GM21367 (cell line): Measurements from ENCODE around the gene NDUFS4.
A peak's percentile ranks its signal among the peaks of the same experiment; 100 is the strongest.
"Not testable (repeated sequence)": the region's sequence is repeated elsewhere in the genome, so short reads cannot be mapped to it uniquely, and the experiment has no call there.

Source experiments
- ATAC-seq: cut with Tn5 transposase; IDR thresholded peaks from one replicate; pipeline ENCODE4 v1.9.1; 2021; ENCODE audit not compliant: unreplicated experiment

The NDUFS4 gene

GRCh38 chr5:53560506-53561191, at the start of gene NDUFS4:
Gene NDUFS4 (plus strand): TSS chr5:53560639. CDS start chr5:53560663, 24 bp downstream.
- ATAC-seq: peak; percentile 85

DNA sequence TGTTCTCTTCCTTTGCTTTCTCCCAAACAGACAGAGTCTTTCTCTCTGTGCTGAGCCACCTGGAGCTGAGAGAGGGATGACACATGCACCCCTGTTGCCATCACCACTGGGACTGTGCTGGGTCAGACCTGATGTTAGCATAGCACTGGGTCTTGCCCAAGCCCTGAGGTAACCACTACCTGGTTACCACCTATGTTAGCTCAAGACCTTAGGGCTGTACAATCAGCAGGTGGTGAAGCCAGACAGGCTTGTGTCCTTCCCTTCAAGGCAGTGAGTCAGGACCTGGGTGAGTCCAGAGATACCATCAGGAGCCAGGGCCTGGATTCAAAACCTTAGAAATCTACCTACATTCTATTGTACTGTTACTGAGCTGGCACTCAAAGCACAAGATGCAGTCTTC, 47.9 kb upstream of the NDUFS4 start:
- ATAC-seq: no peak

GRCh38 chr5:53515988-53516387, 44.5 kb upstream of the NDUFS4 start:
- no peak for ATAC-seq

DNA sequence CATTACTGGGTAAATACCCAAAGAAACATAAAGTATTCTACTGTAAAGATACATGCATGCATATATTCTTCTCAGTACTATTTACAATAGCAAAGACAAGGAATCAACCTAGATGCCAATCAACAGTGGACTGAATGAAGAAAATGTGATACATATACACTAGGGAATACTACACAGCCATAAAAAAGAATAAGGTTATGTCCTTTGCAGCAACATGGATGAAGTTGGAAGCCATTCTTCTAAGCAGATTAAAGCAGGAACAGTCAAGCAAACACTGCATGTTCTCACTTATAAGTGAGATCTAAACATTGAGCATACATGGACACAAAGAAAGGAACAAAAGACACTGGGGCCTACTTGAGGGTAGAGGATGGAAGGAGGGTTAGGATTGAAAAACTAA, 39.6 kb upstream of the NDUFS4 start:
- no peak for ATAC-seq

GRCh38 chr5:53537711-53538110, 22.7 kb upstream of the NDUFS4 start:
- ATAC-seq: no peak

DNA sequence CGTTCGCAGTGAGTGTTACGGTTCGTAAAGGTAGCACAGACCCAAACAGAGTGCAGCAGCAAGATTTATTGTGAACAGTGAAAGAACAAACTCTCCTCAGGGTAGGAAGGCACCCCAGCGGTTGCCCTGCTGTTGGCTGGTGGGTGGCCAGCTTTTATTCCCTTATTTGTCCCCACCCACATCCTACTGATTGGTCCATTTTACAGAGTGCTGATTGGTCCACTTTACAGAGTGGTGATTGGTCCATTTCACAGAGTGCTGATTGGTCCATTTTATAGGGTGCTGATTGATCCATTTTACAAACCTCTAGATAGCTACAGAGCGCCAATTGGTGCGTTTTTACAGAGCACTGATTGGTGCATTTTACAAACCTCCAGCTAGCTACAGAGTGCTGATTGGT, 19.7 kb upstream of the NDUFS4 start:
- ATAC-seq: not testable (repeated sequence)

DNA sequence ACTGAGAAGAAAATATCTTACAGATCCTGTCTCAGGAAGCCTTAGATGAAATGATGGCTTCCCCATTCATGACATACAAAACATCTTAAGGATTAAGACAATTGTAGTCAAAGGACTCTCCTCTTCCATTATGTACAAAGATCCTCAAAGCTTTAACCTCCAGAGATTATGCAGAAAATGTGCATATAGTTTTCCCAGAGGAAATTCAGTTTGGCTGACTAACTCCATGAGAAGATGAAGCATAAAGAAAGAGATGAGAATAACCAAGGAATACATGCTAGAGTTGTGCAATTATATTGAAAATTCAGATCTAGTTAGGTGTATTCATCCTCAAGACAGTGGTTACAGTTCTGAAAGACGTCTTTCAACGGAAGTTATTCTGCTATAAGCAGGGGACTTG, 18.6 kb upstream of the NDUFS4 start:
- ATAC-seq: no peak

- ATAC-seq: no peak
These were observed 17.5 kb upstream of the NDUFS4 start for GRCh38 chr5:53542926-53543325.

- no peak for ATAC-seq
These were observed 17.0 kb upstream of the NDUFS4 start for GRCh38 chr5:53543401-53543800.

- no peak for ATAC-seq
These were observed 14.7 kb upstream of the NDUFS4 start for GRCh38 chr5:53545744-53546143.

- no peak for ATAC-seq
These were observed 13.2 kb upstream of the NDUFS4 start for GRCh38 chr5:53547226-53547625.

- ATAC-seq: not testable (repeated sequence)
These were observed 11.9 kb upstream of the NDUFS4 start for GRCh38 chr5:53548501-53548900.

DNA sequence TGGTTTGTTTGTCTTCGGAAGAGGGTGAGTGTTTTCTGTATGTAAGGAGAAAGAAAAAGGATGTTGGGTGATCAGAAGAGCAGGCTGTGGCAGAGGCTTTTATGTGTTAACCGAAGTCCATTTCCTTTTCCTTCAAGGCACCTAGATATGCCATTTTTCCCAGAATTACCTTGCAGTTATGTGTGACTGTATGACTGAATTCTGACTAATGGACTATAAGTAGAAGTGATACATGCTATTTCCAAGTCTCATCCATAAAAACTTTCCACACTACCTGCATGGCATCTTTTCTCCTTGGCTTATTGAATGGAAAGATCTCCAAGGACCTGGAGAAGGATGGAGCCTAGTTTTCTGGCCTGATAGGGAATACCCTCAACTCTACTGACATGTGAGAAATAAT, 10.6 kb upstream of the NDUFS4 start:
- no peak for ATAC-seq

DNA sequence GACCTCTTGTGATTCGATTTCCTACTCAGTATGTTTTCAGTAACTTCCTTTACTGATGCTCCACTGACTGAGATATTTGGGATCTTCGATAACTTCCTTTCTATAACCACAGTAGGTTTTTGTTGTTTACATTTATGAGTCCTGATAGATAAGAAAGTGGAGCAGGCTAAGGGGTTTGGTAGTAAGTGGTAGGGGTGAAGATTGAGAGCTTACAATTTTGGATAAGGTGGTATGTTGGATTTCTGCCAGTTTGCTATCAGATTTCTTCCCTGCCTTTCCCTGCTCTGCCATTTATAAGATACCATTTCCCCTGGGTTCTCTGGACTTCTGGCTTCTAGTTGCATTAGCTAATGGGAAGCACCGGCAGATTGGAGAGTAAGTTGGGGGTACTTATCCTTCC, 7.9 kb upstream of the NDUFS4 start:
- ATAC-seq: no peak

- no peak for ATAC-seq
These were observed 6.0 kb upstream of the NDUFS4 start for GRCh38 chr5:53554444-53554843.

GRCh38 chr5:53555160-53555559, 5.3 kb upstream of the NDUFS4 start:
- no peak for ATAC-seq

- no peak for ATAC-seq
These were observed 4.4 kb upstream of the NDUFS4 start for GRCh38 chr5:53556001-53556400.

- no peak for ATAC-seq
These were observed 3.1 kb upstream of the NDUFS4 start for GRCh38 chr5:53557386-53557785.

- ATAC-seq: no peak
These were observed 1.5 kb upstream of the NDUFS4 start for GRCh38 chr5:53558966-53559365.

DNA sequence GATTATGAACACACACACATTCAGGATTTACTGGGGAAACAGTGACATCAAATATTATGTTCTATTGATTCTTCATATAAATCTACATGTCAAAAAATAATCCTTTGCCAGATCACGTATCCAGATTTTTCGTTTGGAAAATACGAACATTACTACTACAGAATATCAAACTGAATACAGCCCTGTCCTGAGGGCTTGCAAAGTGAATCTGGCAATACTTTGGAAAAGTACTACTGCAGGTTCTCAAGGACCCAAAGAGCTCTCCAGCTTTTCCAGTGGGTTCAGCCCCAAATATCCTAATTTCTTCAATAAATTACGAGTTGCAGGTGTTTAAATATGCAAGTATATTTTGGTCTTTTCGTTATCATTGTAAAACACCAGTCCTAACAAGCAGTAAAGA, 411 bp upstream of the NDUFS4 start:
- ATAC-seq: peak; percentile 6

- ATAC-seq: no peak
These were observed 8.0 kb downstream of the NDUFS4 start for GRCh38 chr5:53568401-53568800.

DNA sequence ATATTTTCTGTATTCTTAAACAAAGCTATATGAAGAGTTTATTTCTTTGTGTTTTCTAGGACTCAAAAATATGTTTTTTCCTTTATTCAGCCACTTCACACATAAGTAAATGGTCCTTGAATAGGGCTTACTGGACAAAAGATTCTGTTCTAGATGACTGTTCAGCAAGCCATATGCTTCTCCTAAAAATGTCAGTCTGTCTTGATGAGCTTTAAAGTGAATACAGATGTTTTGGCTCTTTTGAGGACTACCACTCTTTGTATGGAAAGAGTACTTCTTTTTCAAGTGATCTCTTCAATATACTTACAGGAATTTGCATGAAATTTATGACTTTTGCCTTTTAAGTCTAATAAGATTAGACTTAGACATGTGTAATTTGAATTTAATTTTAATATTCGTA, 8.4 kb downstream of the NDUFS4 start:
- no peak for ATAC-seq

- ATAC-seq: no peak
These were observed 9.0 kb downstream of the NDUFS4 start for GRCh38 chr5:53569453-53569852.
